K562 (cell line): Measurements from ENCODE around the gene NPY1R. TPM values are rescaled to one million over a fixed set of nuclear protein-coding genes. Genes with fewer than 3 reads are reported as not detected.

Experiments
- ATAC-seq: fragments of 200-7000 bp; cut with Tn5 transposase; 3 replicates; pipeline ENCODE4 v1.9.1; 2020; ENCODE audit warnings: moderate library complexity
- BruUV-seq: library from RNA; stranded (reverse); fragments of 400-500 nt; replicated peaks from 2 replicates; lab custom pipeline; 2021; lab: Mats Ljungman, UMichigan
- CTCF ChIA-PET: fragments of 300-600 bp; formaldehyde crosslinking; extraction: SDS; loops from one replicate; lab custom pipeline; 2021; ENCODE audit warnings: low intra/inter-chr PET ratio; lab: Yijun Ruan, JAX
- POLR2A ChIA-PET: fragments of 300-600, 350-650 bp; sonication (Branson Sonifier 250); formaldehyde crosslinking; extraction: SDS; loops from one replicate; lab custom pipeline; 2021; ENCODE audit warnings: antibody characterized with exemption, inconsistent platforms; lab: Yijun Ruan, JAX
- DNase-seq, 4 experiments: peaks; one replicate each; pipeline versions ENCODE4 v3.0.0 to v3.0.0-alpha.2; 2011 to 2018; ENCODE audit warnings: low spot score in 3 of 4, mixed read lengths in 3 of 4; ENCODE audit errors: extremely low read depth in 1 of 4
- FAIRE-seq: peaks from 2 replicates; lab custom pipeline; 2011; peaks lifted over from hg19 to GRCh38; lab: Jason Lieb, UNC
- H2AFZ ChIP-seq: 2 replicates; pipeline ENCODE4 v1.6.0; 2011; ENCODE audit warnings: low read depth, low read length, control low read depth, inconsistent platforms
- H3K27ac ChIP-seq: fragments of 200-600 bp; 3 replicates; pipeline ENCODE4 v1.8.0; 2011; ENCODE audit warnings: low read depth, mild to moderate bottlenecking, control low read depth, inconsistent platforms, low read length, moderate library complexity, mixed read lengths; ENCODE audit errors: extremely low read depth
- H3K27me3 ChIP-seq, 2 experiments: fragments of 300-600 bp in 1 of 2; 2 replicates in 1 of 2; 3 replicates in 1 of 2; pipeline versions ENCODE4 v1.6.0 to v1.8.0; 2011; ENCODE audit warnings: inconsistent platforms in 2 of 2, low read length in 2 of 2, mild to moderate bottlenecking in 1 of 2, mixed read lengths in 1 of 2, moderate library complexity in 1 of 2; ENCODE audit not compliant: control insufficient read depth in 2 of 2, insufficient read depth in 2 of 2
- H3K36me3 ChIP-seq: fragments of 300-600 bp; 3 replicates; pipeline ENCODE4 v1.8.0; 2011; ENCODE audit warnings: mild to moderate bottlenecking, low read length, inconsistent platforms; ENCODE audit not compliant: control insufficient read depth, insufficient read depth
- H3K4me1 ChIP-seq, 2 experiments: fragments of 200-600 bp in 1 of 2; replicated peaks in 1 of 2; 2 replicates in 1 of 2; 3 replicates in 1 of 2; pipeline versions ENCODE4 v1.5.1 to v1.8.0; 2011; ENCODE audit warnings: inconsistent platforms in 2 of 2, low read length in 2 of 2, mild to moderate bottlenecking in 1 of 2, mixed read lengths in 1 of 2, moderate library complexity in 1 of 2; ENCODE audit not compliant: control insufficient read depth in 2 of 2, insufficient read depth in 2 of 2
- H3K4me2 ChIP-seq: 2 replicates; pipeline ENCODE4 v1.6.1; 2011; ENCODE audit warnings: low read length, control low read depth, inconsistent platforms, mixed read lengths; ENCODE audit not compliant: insufficient read depth
- H3K4me3 ChIP-seq: fragments of 200-600 bp; sonication (generic), shearing (Covaris generic); 2 replicates; pipeline ENCODE4 v1.5.1; 2016; ENCODE audit warnings: control low read depth, inconsistent platforms
- H3K79me2 ChIP-seq: fragments of 200-600 bp; 3 replicates; pipeline ENCODE4 v1.8.0; 2011; ENCODE audit warnings: low read length, inconsistent platforms; ENCODE audit not compliant: control insufficient read depth, insufficient read depth
- H3K9ac ChIP-seq, 2 experiments: 2 replicates each; pipeline versions ENCODE4 v1.6.0 to v1.6.1; 2011; ENCODE audit warnings: low read depth in 2 of 2, low read length in 2 of 2, control low read depth in 1 of 2, inconsistent platforms in 1 of 2, mild to moderate bottlenecking in 1 of 2, mixed read lengths in 1 of 2; ENCODE audit not compliant: insufficient read depth in 1 of 2
- H3K9me1 ChIP-seq: one replicate; pipeline ENCODE4 v1.6.0; 2011; ENCODE audit warnings: inconsistent platforms, mild to moderate bottlenecking, low read length, moderate library complexity; ENCODE audit not compliant: control insufficient read depth, insufficient read depth
- H3K9me3 ChIP-seq: replicated peaks from 2 replicates; pipeline ENCODE4 v1.5.1; 2011; ENCODE audit warnings: low read depth, low read length, inconsistent platforms; ENCODE audit not compliant: control insufficient read depth, insufficient read depth
- H4K20me1 ChIP-seq: replicated peaks from 2 replicates; pipeline ENCODE4 v1.6.1; 2011; ENCODE audit warnings: low read length, inconsistent platforms, mixed read lengths; ENCODE audit not compliant: control insufficient read depth, insufficient read depth
- DPF2 ChIP-seq: fragments of 450-650 bp; IDR thresholded peaks from 2 replicates; pipeline ENCODE4 v1.6.1; 2016
- PRMT5 ChIP-seq: sonication (generic); formaldehyde crosslinking; IDR thresholded peaks from 2 replicates; pipeline ENCODE4 v1.5.0; 2020; ENCODE audit warnings: missing genetic modification reagents
- SIRT6 ChIP-seq: IDR thresholded peaks from one replicate; pipeline ENCODE4 v1.6.1; 2012; ENCODE audit warnings: low read depth, mild to moderate bottlenecking, control low read depth, inconsistent platforms, low read length, moderate library complexity
- SPI1 ChIP-seq: IDR thresholded peaks from 2 replicates; pipeline ENCODE4 v1.6.1; 2011; ENCODE audit warnings: low read depth, low read length, control low read depth, borderline replicate concordance
- whole genome bisulfite sequencing: fragments of 100-300 bp; shearing (Covaris generic); methylation state at CpG from one replicate; pipeline ENCODE4 v1.1.6; 2016; ENCODE audit warnings: low coverage, mixed read lengths; ENCODE audit not compliant: insufficient coverage; ENCODE audit errors: missing lambda C conversion rate; 5-methylcytosine and 5-hydroxymethylcytosine counted together
- in situ Hi-C: fragments of 300-500 bp; cut with MboI; formaldehyde crosslinking; loops from 4 replicates; pipeline ENCODE4 v1.15.0; 2018; ENCODE audit warnings: inconsistent platforms, mixed read lengths
- intact Hi-C: fragments of 100-400 bp; cut with micrococcal nuclease; formaldehyde crosslinking; loops from 2 replicates; pipeline ENCODE4 v1.14.2; 2022
- polyA plus RNA-seq, 8 experiments: library from polyadenylated mRNA; depleted of rRNA in 4 of 8; stranded (reverse) in 5 of 8; unstranded in 3 of 8; fragments of >200 nt; fragmentation: Nextera tagmentation in 2 of 8; fragmentation: Illumina TruSeq in 1 of 8; extraction: Ambion mirVana in 2 of 8; extraction: Trizol in 1 of 8; gene quantifications; 2 replicates each; pipeline versions ENCODE4 v1.2.1 to v1.2.3, GENCODE V29; 2011 to 2014; ENCODE audit warnings: inconsistent platforms in 1 of 8, missing spikeins in 1 of 8
- total RNA-seq, 7 experiments: library from RNA; depleted of rRNA in 6 of 7; stranded (reverse); fragments of >200 nt in 6 of 7; fragmentation: Illumina TruSeq in 2 of 7; extraction: Trizol in 2 of 7; gene quantifications; 2 replicates each; pipeline versions ENCODE4 v1.2.1 to v1.2.3, GENCODE V29; 2011 to 2021; ENCODE audit warnings: low replicate concordance in 1 of 7

The NPY1R gene
- total and polyA plus RNA-seq, 9 of the 15 experiments (the other 6 are each of a cell fraction or from before 2014, with no cell fraction given), result 0.04 to 0.18 (median 0.12) TPM; not detected in 5

- POLR2A ChIA-PET, result no interaction called here
- no peaks in the 10 kb centered on the region for H4K20me1 ChIP-seq
- no TSS peak for BruUV-seq
- CTCF ChIA-PET, result no interaction called here
- WGBS, result 14% methylated on average over 3 of the region's 3 CpGs
- H3K9me1 ChIP-seq, result no peaks in the 10 kb centered on the region
- no peaks in the 10 kb centered on the region for H3K36me3 ChIP-seq
- DNase-seq (no peak), ATAC-seq (peak; percentile 54; the same call in 2 of the 3 replicates), FAIRE-seq (no peak)
- no peaks in the 10 kb centered on the region for H3K9me3 ChIP-seq
- H3K27ac ChIP-seq, result no peak overlapping the region
- H3K27me3 ChIP-seq, result no peaks in the 10 kb centered on the region; a peak in 2 of 5 replicates
- H3K9ac ChIP-seq, result no peak overlapping the region
- no peak overlapping the region for H3K4me3 ChIP-seq
- no peaks in the 10 kb centered on the region for H3K79me2 ChIP-seq
- no peaks in the 10 kb centered on the region for H3K4me1 ChIP-seq
- TF ChIP-seq DPF2, result no peak
- TF ChIP-seq SIRT6, result no peak
- in situ Hi-C loops (no loop called here), intact Hi-C loops (no loop called here)
- H2AFZ ChIP-seq, result peak overlapping the region; percentile 56; the same call in 1 of the 2 replicates
- no peak overlapping the region for H3K4me2 ChIP-seq
Observed at GRCh38 chr4:163295138-163295537, 37.3 kb downstream of the NPY1R start.

- no peak overlapping the region for H3K4me3 ChIP-seq
- ATAC-seq (no peak), DNase-seq (no peak)
- 6% methylated on average over 5 of the region's 5 CpGs for WGBS
- CTCF ChIA-PET, result no interaction called here
- intact Hi-C loops, result no loop called here
- H3K9me3 ChIP-seq, result no peaks in the 10 kb centered on the region
- H4K20me1 ChIP-seq, result no peaks in the 10 kb centered on the region
- peaks cover 0 to 6% of the 10 kb centered on the region in 2 experiments; a peak in 3 of 5 replicates for H3K4me1 ChIP-seq
- no peaks in the 10 kb centered on the region for H3K27me3 ChIP-seq
- H3K79me2 ChIP-seq, result no peaks in the 10 kb centered on the region
- TF ChIP-seq SPI1 (peak; percentile 37; the same call in 1 of the 2 replicates), PRMT5 (CRISPR knock-in tag) (no peak)
- TF ChIP-seq, all 486 proteins: peak for 1
- H3K36me3 ChIP-seq, result no peaks in the 10 kb centered on the region
- no TSS peak for BruUV-seq
- no peak overlapping the region for H3K27ac ChIP-seq
- no peak overlapping the region for H3K4me2 ChIP-seq
- H3K9me1 ChIP-seq, result no peaks in the 10 kb centered on the region
- no peak overlapping the region for H2AFZ ChIP-seq
- H3K9ac ChIP-seq, result no peak overlapping the region
- no peak for FAIRE-seq
- POLR2A ChIA-PET, result no interaction called here
- in situ Hi-C loops, result no loop called here
Observed at GRCh38 chr4:163284304-163284703, 48.1 kb downstream of the NPY1R start.
